HG03280 (cell line): Measurements from ENCODE around the gene COMMD10.
A peak's percentile ranks its signal among the peaks of the same experiment; 100 is the strongest.
"Not testable (repeated sequence)": the region's sequence is repeated elsewhere in the genome, so short reads cannot be mapped to it uniquely, and the experiment has no call there.

ENCODE experiments used
- ATAC-seq: cut with Tn5 transposase; IDR thresholded peaks from one replicate; pipeline ENCODE4 v1.9.1; 2021; ENCODE audit warnings: mild to moderate bottlenecking, moderate library complexity; ENCODE audit not compliant: unreplicated experiment

The COMMD10 gene

GRCh38 chr5:116084871-116085715, at the start of gene COMMD10:
Gene COMMD10 (plus strand): TSS chr5:116085025.
- peak; percentile 81 for ATAC-seq

- no peak for ATAC-seq
Observed at GRCh38 chr5:116035123-116035522, 49.7 kb upstream of the COMMD10 start.

- ATAC-seq: no peak
Observed at GRCh38 chr5:116037236-116037822, 47.5 kb upstream of the COMMD10 start.

- ATAC-seq: no peak
Observed at GRCh38 chr5:116038817-116039216, 46.0 kb upstream of the COMMD10 start.

GRCh38 chr5:116042375-116042774, 42.5 kb upstream of the COMMD10 start:
- ATAC-seq: no peak

GRCh38 chr5:116044073-116044472, 40.8 kb upstream of the COMMD10 start:
- ATAC-seq: no peak

GRCh38 chr5:116045821-116046220, 39.0 kb upstream of the COMMD10 start:
- ATAC-seq: no peak

GRCh38 chr5:116046261-116046660, 38.6 kb upstream of the COMMD10 start:
- ATAC-seq: no peak

GRCh38 chr5:116046823-116047222, 38.0 kb upstream of the COMMD10 start:
- no peak for ATAC-seq

- no peak for ATAC-seq
Observed at GRCh38 chr5:116058346-116058936, 26.4 kb upstream of the COMMD10 start.

- no peak for ATAC-seq
Observed at GRCh38 chr5:116062352-116062751, 22.5 kb upstream of the COMMD10 start.

- ATAC-seq: no peak
Observed at GRCh38 chr5:116063950-116064349, 20.9 kb upstream of the COMMD10 start.

GRCh38 chr5:116068028-116068632, 16.7 kb upstream of the COMMD10 start:
- ATAC-seq: peak; percentile 60

- no peak for ATAC-seq
Observed at GRCh38 chr5:116071211-116071610, 13.6 kb upstream of the COMMD10 start.

- ATAC-seq: no peak
Observed at GRCh38 chr5:116075191-116075831, 9.5 kb upstream of the COMMD10 start.

GRCh38 chr5:116076496-116076895, 8.3 kb upstream of the COMMD10 start:
- peak; percentile 98 for ATAC-seq

- ATAC-seq: no peak
Observed at GRCh38 chr5:116078199-116078598, 6.6 kb upstream of the COMMD10 start.

- ATAC-seq: peak; percentile 34
Observed at GRCh38 chr5:116084287-116084691, 536 bp upstream of the COMMD10 start.

GRCh38 chr5:116086309-116086708, 1.5 kb downstream of the COMMD10 start:
- not testable (repeated sequence) for ATAC-seq

GRCh38 chr5:116088062-116088461, 3.2 kb downstream of the COMMD10 start:
- ATAC-seq: no peak

- ATAC-seq: no peak
Observed at GRCh38 chr5:116090302-116090701, 5.5 kb downstream of the COMMD10 start.
